GM23338 (cell line): Measurements from ENCODE around the gene TBL1XR1. TPM values are rescaled to one million over a fixed set of nuclear protein-coding genes. Genes with fewer than 3 reads are reported as not detected.

ENCODE experiments used
- ATAC-seq: fragments of 200-7000 bp; cut with Tn5 transposase; 3 replicates; pipeline ENCODE4 v1.9.1; 2020
- DNase-seq: peaks from one replicate; pipeline ENCODE4 v3.0.0-alpha.2; 2015; ENCODE audit warnings: low spot score
- H2AFZ ChIP-seq: fragments of 200-600 bp; sonication (generic); 2 replicates; pipeline ENCODE4 v1.8.0; 2016; ENCODE audit warnings: antibody characterized with exemption, mild to moderate bottlenecking, moderate library complexity
- H3F3A ChIP-seq: fragments of 200-600 bp; sonication (generic); replicated peaks from 2 replicates; pipeline ENCODE4 v1.8.0; 2017; ENCODE audit warnings: antibody characterized with exemption, mixed run types, low read depth
- H3K27ac ChIP-seq: fragments of 200-600 bp; sonication (generic); 2 replicates; pipeline ENCODE4 v1.6.1; 2016; ENCODE audit warnings: low read depth
- H3K27me3 ChIP-seq: fragments of 200-600 bp; sonication (generic); 2 replicates; pipeline ENCODE4 v1.8.0; 2016; ENCODE audit warnings: mild to moderate bottlenecking, mixed run types, moderate library complexity; ENCODE audit not compliant: insufficient read depth
- H3K36me3 ChIP-seq: fragments of 200-600 bp; sonication (generic); 2 replicates; pipeline ENCODE4 v1.8.0; 2016; ENCODE audit warnings: mild to moderate bottlenecking; ENCODE audit not compliant: insufficient read depth
- H3K4me1 ChIP-seq: fragments of 200-600 bp; sonication (generic); 2 replicates; pipeline ENCODE4 v1.8.0; 2016; ENCODE audit warnings: mild to moderate bottlenecking, moderate library complexity; ENCODE audit not compliant: insufficient read depth
- H3K4me2 ChIP-seq: fragments of 200-600 bp; sonication (generic); 2 replicates; pipeline ENCODE4 v1.7.1; 2017; ENCODE audit warnings: mixed run types
- H3K4me3 ChIP-seq: fragments of 200-600 bp; sonication (generic); 2 replicates; pipeline ENCODE4 v1.6.1; 2016; ENCODE audit warnings: mixed run types
- H3K79me2 ChIP-seq: fragments of 200-600 bp; sonication (generic); replicated peaks from 2 replicates; pipeline ENCODE4 v1.8.0; 2017; ENCODE audit warnings: mild to moderate bottlenecking; ENCODE audit not compliant: insufficient read depth
- H3K9me2 ChIP-seq: fragments of 200-600 bp; sonication (generic); 2 replicates; pipeline ENCODE4 v1.8.0; 2017; ENCODE audit not compliant: insufficient read depth
- H4K20me1 ChIP-seq: fragments of 200-600 bp; sonication (generic); replicated peaks from 2 replicates; pipeline ENCODE4 v1.8.0; 2017; ENCODE audit warnings: mild to moderate bottlenecking; ENCODE audit not compliant: insufficient read depth
- H3K27ac Mint-ChIP-seq: 2 replicates; pipeline ENCODE4 v1.8.0; 2020; ENCODE audit warnings: inconsistent platforms, mild to moderate bottlenecking, moderate library complexity, mixed read lengths
- H3K27me3 Mint-ChIP-seq: 3 replicates; pipeline ENCODE4 v1.8.0; 2022; ENCODE audit warnings: low read depth, mild to moderate bottlenecking, moderate library complexity, mixed read lengths, inconsistent platforms; ENCODE audit not compliant: insufficient read depth, poor library complexity
- H3K36me3 Mint-ChIP-seq: 3 replicates; pipeline ENCODE4 v1.8.0; 2021; ENCODE audit warnings: low read depth, mild to moderate bottlenecking, inconsistent platforms, moderate library complexity, mixed read lengths
- H3K4me1 Mint-ChIP-seq: 3 replicates; pipeline ENCODE4 v1.8.0; 2020; ENCODE audit warnings: mild to moderate bottlenecking, inconsistent platforms, mixed read lengths
- H3K4me3 Mint-ChIP-seq: 3 replicates; pipeline ENCODE4 v1.8.0; 2021; ENCODE audit warnings: moderate library complexity, mild to moderate bottlenecking, inconsistent platforms, mixed read lengths
- H3K9me3 Mint-ChIP-seq: 3 replicates; pipeline ENCODE4 v1.8.0; 2020; ENCODE audit warnings: moderate library complexity, mild to moderate bottlenecking, inconsistent platforms, mixed read lengths
- JUNB ChIP-seq: IDR thresholded peaks from one replicate; pipeline ENCODE4 v1.6.1; 2016; ENCODE audit warnings: antibody characterized with exemption; ENCODE audit not compliant: unreplicated experiment
- NANOG ChIP-seq: IDR thresholded peaks from 2 replicates; pipeline ENCODE4 v1.6.1; 2016; ENCODE audit warnings: antibody characterized with exemption, borderline replicate concordance
- STAT1 ChIP-seq: IDR thresholded peaks from one replicate; pipeline ENCODE4 v1.6.1; 2016; ENCODE audit warnings: antibody characterized with exemption; ENCODE audit not compliant: unreplicated experiment
- polyA plus RNA-seq: library from polyadenylated mRNA; unstranded; fragments of >200 nt; fragmentation: Nextera tagmentation; extraction: Ambion mirVana; gene quantifications from 2 replicates; pipeline ENCODE4 v1.2.1, GENCODE V29; 2016
- total RNA-seq: library from RNA; depleted of rRNA; stranded (reverse); fragments of >200 nt; shearing (Covaris generic); gene quantifications from 2 replicates; pipeline ENCODE4 v1.2.3, GENCODE V29; 2014
- TF ChIP-seq, protein P1 (sequence below): fragments of 250-450 bp; sonication (Bioruptor Pico); IDR thresholded peaks from 2 replicates; pipeline ENCODE4 v1.5.0; 2020; ENCODE audit warnings: mild to moderate bottlenecking, moderate library complexity
- TF ChIP-seq, protein P2 (sequence below): IDR thresholded peaks from one replicate; pipeline ENCODE4 v1.6.1; 2018; ENCODE audit warnings: antibody characterized with exemption; ENCODE audit not compliant: unreplicated experiment

The TBL1XR1 gene
- total and polyA plus RNA-seq, 2 experiments from 2014 or later = 49.6 to 122 TPM

GRCh38 chr3:177069514-177070329, 127.6 kb downstream of the TBL1XR1 start (continued):
- TF ChIP-seq, protein P1, sequence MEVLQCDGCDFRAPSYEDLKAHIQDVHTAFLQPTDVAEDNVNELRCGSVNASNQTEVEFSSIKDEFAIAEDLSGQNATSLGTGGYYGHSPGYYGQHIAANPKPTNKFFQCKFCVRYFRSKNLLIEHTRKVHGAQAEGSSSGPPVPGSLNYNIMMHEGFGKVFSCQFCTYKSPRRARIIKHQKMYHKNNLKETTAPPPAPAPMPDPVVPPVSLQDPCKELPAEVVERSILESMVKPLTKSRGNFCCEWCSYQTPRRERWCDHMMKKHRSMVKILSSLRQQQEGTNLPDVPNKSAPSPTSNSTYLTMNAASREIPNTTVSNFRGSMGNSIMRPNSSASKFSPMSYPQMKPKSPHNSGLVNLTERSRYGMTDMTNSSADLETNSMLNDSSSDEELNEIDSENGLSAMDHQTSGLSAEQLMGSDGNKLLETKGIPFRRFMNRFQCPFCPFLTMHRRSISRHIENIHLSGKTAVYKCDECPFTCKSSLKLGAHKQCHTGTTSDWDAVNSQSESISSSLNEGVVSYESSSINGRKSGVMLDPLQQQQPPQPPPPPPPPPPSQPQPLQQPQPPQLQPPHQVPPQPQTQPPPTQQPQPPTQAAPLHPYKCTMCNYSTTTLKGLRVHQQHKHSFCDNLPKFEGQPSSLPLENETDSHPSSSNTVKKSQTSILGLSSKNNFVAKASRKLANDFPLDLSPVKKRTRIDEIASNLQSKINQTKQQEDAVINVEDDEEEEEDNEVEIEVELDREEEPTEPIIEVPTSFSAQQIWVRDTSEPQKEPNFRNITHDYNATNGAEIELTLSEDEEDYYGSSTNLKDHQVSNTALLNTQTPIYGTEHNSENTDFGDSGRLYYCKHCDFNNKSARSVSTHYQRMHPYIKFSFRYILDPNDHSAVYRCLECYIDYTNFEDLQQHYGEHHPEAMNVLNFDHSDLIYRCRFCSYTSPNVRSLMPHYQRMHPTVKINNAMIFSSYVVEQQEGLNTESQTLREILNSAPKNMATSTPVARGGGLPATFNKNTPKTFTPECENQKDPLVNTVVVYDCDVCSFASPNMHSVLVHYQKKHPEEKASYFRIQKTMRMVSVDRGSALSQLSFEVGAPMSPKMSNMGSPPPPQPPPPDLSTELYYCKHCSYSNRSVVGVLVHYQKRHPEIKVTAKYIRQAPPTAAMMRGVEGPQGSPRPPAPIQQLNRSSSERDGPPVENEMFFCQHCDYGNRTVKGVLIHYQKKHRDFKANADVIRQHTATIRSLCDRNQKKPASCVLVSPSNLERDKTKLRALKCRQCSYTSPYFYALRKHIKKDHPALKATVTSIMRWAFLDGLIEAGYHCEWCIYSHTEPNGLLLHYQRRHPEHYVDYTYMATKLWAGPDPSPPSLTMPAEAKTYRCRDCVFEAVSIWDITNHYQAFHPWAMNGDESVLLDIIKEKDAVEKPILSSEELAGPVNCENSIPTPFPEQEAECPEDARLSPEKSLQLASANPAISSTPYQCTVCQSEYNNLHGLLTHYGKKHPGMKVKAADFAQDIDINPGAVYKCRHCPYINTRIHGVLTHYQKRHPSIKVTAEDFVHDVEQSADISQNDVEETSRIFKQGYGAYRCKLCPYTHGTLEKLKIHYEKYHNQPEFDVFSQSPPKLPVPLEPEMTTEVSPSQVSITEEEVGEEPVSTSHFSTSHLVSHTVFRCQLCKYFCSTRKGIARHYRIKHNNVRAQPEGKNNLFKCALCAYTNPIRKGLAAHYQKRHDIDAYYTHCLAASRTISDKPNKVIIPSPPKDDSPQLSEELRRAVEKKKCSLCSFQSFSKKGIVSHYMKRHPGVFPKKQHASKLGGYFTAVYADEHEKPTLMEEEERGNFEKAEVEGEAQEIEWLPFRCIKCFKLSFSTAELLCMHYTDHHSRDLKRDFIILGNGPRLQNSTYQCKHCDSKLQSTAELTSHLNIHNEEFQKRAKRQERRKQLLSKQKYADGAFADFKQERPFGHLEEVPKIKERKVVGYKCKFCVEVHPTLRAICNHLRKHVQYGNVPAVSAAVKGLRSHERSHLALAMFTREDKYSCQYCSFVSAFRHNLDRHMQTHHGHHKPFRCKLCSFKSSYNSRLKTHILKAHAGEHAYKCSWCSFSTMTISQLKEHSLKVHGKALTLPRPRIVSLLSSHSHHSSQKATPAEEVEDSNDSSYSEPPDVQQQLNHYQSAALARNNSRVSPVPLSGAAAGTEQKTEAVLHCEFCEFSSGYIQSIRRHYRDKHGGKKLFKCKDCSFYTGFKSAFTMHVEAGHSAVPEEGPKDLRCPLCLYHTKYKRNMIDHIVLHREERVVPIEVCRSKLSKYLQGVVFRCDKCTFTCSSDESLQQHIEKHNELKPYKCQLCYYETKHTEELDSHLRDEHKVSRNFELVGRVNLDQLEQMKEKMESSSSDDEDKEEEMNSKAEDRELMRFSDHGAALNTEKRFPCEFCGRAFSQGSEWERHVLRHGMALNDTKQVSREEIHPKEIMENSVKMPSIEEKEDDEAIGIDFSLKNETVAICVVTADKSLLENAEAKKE (CRISPR knock-in tag) = no peak
- TF ChIP-seq, protein P2, sequence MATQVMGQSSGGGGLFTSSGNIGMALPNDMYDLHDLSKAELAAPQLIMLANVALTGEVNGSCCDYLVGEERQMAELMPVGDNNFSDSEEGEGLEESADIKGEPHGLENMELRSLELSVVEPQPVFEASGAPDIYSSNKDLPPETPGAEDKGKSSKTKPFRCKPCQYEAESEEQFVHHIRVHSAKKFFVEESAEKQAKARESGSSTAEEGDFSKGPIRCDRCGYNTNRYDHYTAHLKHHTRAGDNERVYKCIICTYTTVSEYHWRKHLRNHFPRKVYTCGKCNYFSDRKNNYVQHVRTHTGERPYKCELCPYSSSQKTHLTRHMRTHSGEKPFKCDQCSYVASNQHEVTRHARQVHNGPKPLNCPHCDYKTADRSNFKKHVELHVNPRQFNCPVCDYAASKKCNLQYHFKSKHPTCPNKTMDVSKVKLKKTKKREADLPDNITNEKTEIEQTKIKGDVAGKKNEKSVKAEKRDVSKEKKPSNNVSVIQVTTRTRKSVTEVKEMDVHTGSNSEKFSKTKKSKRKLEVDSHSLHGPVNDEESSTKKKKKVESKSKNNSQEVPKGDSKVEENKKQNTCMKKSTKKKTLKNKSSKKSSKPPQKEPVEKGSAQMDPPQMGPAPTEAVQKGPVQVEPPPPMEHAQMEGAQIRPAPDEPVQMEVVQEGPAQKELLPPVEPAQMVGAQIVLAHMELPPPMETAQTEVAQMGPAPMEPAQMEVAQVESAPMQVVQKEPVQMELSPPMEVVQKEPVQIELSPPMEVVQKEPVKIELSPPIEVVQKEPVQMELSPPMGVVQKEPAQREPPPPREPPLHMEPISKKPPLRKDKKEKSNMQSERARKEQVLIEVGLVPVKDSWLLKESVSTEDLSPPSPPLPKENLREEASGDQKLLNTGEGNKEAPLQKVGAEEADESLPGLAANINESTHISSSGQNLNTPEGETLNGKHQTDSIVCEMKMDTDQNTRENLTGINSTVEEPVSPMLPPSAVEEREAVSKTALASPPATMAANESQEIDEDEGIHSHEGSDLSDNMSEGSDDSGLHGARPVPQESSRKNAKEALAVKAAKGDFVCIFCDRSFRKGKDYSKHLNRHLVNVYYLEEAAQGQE = no peak
- TF ChIP-seq JUNB = no peak

- no peak for DNase-seq
- Histone ChIP-seq H2AFZ (no peak overlapping the region), H3K79me2 (peaks cover 100% of the 10 kb centered on the region), H3K4me1 (peaks cover 21% of the 10 kb centered on the region), H3K9me2 (no peaks in the 10 kb centered on the region), H3K27me3 (no peaks in the 10 kb centered on the region), H3K4me2 (no peak overlapping the region), H3K4me3 (no peak overlapping the region), H3K36me3 (no peaks in the 10 kb centered on the region), H3F3A (no peaks in the 10 kb centered on the region), H3K27ac (no peak overlapping the region), H4K20me1 (peaks cover 39% of the 10 kb centered on the region)
- Mint-ChIP-seq H3K4me3 (no peak overlapping the region), H3K27me3 (peaks cover 3% of the 10 kb centered on the region), H3K9me3 (no peaks in the 10 kb centered on the region; the same call in 2 of the 3 replicates), H3K36me3 (0 out of 3 replicates have a peak, but pooled peaks cover 4% of the 10 kb centered on the region), H3K27ac (no peak overlapping the region), H3K4me1 (peaks cover 31% of the 10 kb centered on the region)
- no peak for ATAC-seq
- TF ChIP-seq STAT1 = no peak
- no peak for TF ChIP-seq NANOG
These were observed 128.3 kb downstream of the TBL1XR1 start for GRCh38 chr3:177068967-177069366.
